ENCODE results near the gene IRF8. TPM values are rescaled to one million over a fixed set of nuclear protein-coding genes. Genes with fewer than 3 reads are reported as not detected.

The IRF8 gene
- total RNA-seq, 1 donor from 2014 or later, result 2.2 TPM

- Histone ChIP-seq H3K4me3 (ENCODE audit: low read depth, low read length) (no peak overlapping the region), H3K36me3 (ENCODE audit: control insufficient read depth, insufficient read depth, low read length) (no peaks in the 10 kb centered on the region), H3K27me3 (ENCODE audit: control insufficient read depth, insufficient read depth, low read length) (peaks cover 26% of the 10 kb centered on the region)
- DNase-seq (ENCODE audit: low read depth), result no peak
- TF ChIP-seq, protein P1, sequence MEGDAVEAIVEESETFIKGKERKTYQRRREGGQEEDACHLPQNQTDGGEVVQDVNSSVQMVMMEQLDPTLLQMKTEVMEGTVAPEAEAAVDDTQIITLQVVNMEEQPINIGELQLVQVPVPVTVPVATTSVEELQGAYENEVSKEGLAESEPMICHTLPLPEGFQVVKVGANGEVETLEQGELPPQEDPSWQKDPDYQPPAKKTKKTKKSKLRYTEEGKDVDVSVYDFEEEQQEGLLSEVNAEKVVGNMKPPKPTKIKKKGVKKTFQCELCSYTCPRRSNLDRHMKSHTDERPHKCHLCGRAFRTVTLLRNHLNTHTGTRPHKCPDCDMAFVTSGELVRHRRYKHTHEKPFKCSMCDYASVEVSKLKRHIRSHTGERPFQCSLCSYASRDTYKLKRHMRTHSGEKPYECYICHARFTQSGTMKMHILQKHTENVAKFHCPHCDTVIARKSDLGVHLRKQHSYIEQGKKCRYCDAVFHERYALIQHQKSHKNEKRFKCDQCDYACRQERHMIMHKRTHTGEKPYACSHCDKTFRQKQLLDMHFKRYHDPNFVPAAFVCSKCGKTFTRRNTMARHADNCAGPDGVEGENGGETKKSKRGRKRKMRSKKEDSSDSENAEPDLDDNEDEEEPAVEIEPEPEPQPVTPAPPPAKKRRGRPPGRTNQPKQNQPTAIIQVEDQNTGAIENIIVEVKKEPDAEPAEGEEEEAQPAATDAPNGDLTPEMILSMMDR (IDR thresholded peaks at IDR 0.05; ENCODE audit: insufficient read depth, low read length, poor library complexity, severe bottlenecking), result no peak
Observed at GRCh38 chr16:85901110-85901509, 2.1 kb downstream of the IRF8 start.

GRCh38 chr16:85901773-85902365 is 2.9 kb downstream of the IRF8 start:
- Histone ChIP-seq H3K36me3 (ENCODE audit: control insufficient read depth, insufficient read depth, low read length) (no peaks in the 10 kb centered on the region), H3K27me3 (ENCODE audit: control insufficient read depth, insufficient read depth, low read length) (peaks cover 26% of the 10 kb centered on the region), H3K4me3 (ENCODE audit: low read depth, low read length) (no peak overlapping the region)
- TF ChIP-seq, protein P1 (IDR thresholded peaks at IDR 0.05; ENCODE audit: insufficient read depth, low read length, poor library complexity, severe bottlenecking), result no peak
- DNase-seq (ENCODE audit: low read depth), result no peak

DNA sequence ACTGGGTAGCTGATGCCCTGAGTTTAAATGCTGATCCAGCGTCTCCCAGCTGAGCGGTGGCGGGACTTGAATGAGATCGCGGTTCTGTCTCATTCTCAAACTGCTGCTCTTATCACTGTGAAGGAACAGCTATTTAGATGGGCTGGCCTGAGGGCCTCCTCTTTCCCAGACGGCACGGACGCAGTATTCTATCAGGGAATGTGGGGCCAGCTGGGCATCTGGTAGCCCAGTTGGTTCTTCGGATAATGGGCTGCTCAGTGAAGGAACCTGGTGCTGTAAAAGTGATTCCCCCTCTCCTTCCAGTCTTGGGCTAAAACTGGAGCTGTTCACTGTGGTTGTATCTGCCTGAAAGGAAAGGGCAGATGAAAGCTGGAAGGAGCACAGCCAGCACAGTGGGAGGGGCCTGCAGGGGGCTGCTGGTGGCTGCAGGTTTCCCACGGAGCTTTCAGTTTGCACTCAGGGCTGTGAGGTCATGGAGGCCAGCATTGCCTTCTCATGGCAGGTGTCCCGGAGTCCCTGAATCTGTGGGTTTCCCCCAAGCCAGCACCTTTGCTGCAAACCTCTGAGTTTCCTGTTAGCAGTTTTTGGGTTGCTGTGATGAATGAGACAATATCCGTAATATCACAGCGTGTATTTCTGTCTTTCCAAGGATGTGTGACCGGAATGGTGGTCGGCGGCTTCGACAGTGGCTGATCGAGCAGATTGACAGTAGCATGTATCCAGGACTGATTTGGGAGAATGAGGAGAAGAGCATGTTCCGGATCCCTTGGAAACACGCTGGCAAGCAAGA is 3.6 kb downstream of the IRF8 start:
- peaks cover 22% of the 10 kb centered on the region for H3K27me3 ChIP-seq (ENCODE audit: control insufficient read depth, insufficient read depth, low read length)
- TF ChIP-seq, protein P1 (IDR thresholded peaks at IDR 0.05; ENCODE audit: insufficient read depth, low read length, poor library complexity, severe bottlenecking), result no peak
- no peaks in the 10 kb centered on the region for H3K36me3 ChIP-seq (ENCODE audit: control insufficient read depth, insufficient read depth, low read length)
- no peak overlapping the region for H3K4me3 ChIP-seq (ENCODE audit: low read depth, low read length)
- DNase-seq (ENCODE audit: low read depth), result no peak

DNA sequence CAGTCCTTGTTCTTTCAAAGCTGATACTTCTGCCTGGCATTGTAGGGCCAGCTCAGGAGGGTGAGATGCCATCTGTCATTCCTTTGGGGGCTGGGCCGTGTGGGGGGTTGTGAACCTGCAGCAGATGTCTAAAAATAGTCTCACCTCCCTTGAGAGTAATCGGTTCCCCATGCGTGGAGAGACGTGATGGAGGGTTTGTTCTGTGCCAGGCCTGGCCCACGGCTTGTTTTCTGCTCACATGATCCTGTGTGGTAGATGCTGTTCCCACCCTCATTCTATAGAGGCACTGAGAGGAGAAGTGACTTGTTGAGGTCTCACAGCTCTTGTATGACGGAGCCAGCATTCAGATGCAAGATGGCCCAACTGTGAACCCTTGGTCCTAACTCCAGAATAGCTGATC is 4.6 kb downstream of the IRF8 start:
- Histone ChIP-seq H3K27me3 (ENCODE audit: control insufficient read depth, insufficient read depth, low read length) (peaks cover 16% of the 10 kb centered on the region), H3K4me3 (ENCODE audit: low read depth, low read length) (no peak overlapping the region), H3K36me3 (ENCODE audit: control insufficient read depth, insufficient read depth, low read length) (no peaks in the 10 kb centered on the region)
- TF ChIP-seq, protein P1 (IDR thresholded peaks at IDR 0.05; ENCODE audit: insufficient read depth, low read length, poor library complexity, severe bottlenecking), result no peak
- no peak for DNase-seq (ENCODE audit: low read depth)

DNA sequence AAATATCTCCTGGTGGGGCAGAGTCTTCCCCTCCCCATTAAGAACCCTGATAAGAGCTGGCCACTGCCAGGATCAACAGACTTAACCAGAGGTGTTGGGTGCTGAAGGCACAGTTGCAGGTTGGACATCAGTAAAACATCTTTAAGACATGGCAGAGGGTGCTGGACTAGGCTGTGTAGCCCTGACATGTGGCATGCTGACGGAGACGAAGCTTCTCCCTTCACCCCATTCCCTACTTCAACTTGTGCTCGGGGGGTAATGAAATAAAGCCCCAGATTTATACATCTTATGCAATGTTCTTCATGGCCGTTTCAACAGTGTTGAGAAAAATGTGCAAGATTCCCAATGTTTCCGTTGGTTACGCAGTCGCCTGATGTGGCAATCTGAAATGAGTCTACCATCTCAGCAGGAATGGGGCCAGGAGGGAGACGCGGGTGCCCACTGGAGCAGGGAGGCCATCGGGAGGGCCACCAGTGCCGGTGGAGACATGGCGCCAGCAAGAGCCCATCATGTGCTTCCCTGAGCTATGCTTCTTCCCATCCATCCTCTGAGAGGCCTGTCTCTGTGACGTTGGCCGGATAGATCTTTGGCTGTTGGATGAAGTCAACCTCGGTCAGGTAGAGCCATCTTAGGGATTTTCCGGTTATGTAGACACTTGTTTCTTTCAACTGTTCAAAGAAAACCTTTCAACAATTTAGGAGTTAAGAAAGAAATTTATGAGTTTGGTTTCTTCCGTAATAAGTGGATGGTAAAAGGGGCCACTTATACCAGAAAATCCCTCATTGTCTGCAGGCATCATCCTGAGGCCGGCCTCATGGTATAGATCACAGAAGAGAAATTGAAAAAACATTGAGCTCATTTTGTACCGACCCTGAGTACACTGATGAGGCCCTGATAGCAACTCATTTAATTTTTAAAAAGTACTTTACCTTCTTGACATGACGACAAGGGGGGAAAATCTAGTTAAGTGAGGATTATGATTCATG is 6.4 kb downstream of the IRF8 start:
- TF ChIP-seq, protein P1 (IDR thresholded peaks at IDR 0.05; ENCODE audit: insufficient read depth, low read length, poor library complexity, severe bottlenecking), result no peak
- no peak for DNase-seq (ENCODE audit: low read depth)
- Histone ChIP-seq H3K4me3 (ENCODE audit: low read depth, low read length) (no peak overlapping the region), H3K27me3 (ENCODE audit: control insufficient read depth, insufficient read depth, low read length) (peaks cover 2% of the 10 kb centered on the region), H3K36me3 (ENCODE audit: control insufficient read depth, insufficient read depth, low read length) (no peaks in the 10 kb centered on the region)
